ENCODE data around the gene RERE.

RERE gene

GRCh38 chr1:8497210-8497819 lies 320.1 kb downstream of the RERE start:
- no peak for DNase-seq

- no peak for DNase-seq
Observed at GRCh38 chr1:8496473-8496872, 321.0 kb downstream of the RERE start.

GRCh38 chr1:8495928-8496401 lies 321.5 kb downstream of the RERE start:
- peak; percentile 37 for DNase-seq

GRCh38 chr1:8494681-8495080 lies 322.8 kb downstream of the RERE start:
- no peak for DNase-seq

GRCh38 chr1:8493916-8494540 lies 323.4 kb downstream of the RERE start:
- DNase-seq, result no peak

- no peak for DNase-seq
Observed at GRCh38 chr1:8487249-8487648, 330.2 kb downstream of the RERE start.

- no peak for DNase-seq
Observed at GRCh38 chr1:8486047-8486446, 331.4 kb downstream of the RERE start.

- DNase-seq, result no peak
Observed at GRCh38 chr1:8483586-8483985, 333.9 kb downstream of the RERE start.

- no peak for DNase-seq
Observed at GRCh38 chr1:8482979-8483381, 334.5 kb downstream of the RERE start.

GRCh38 chr1:8481650-8482380 lies 335.6 kb downstream of the RERE start:
- no peak for DNase-seq

GRCh38 chr1:8478566-8478965 lies 338.9 kb downstream of the RERE start:
- DNase-seq, result no peak

GRCh38 chr1:8477983-8478362 lies 339.5 kb downstream of the RERE start:
- DNase-seq, result no peak

GRCh38 chr1:8477166-8477982 lies 340.1 kb downstream of the RERE start:
- peak; percentile 31 for DNase-seq

GRCh38 chr1:8476006-8476405 lies 341.4 kb downstream of the RERE start:
- no peak for DNase-seq

GRCh38 chr1:8474369-8474768 lies 343.1 kb downstream of the RERE start:
- no peak for DNase-seq

- no peak for DNase-seq
Observed at GRCh38 chr1:8473891-8474300, 343.5 kb downstream of the RERE start.

- DNase-seq, result no peak
Observed at GRCh38 chr1:8473121-8473875, 344.1 kb downstream of the RERE start.

- DNase-seq, result peak; percentile 28
Observed at GRCh38 chr1:8472668-8473067, 344.8 kb downstream of the RERE start.

GRCh38 chr1:8471451-8471850 lies 346.0 kb downstream of the RERE start:
- no peak for DNase-seq

GRCh38 chr1:8468751-8469150 lies 348.7 kb downstream of the RERE start:
- DNase-seq, result no peak

GRCh38 chr1:8467308-8467707 lies 350.1 kb downstream of the RERE start:
- no peak for DNase-seq

GRCh38 chr1:8465692-8466091 lies 351.7 kb downstream of the RERE start:
- no peak for DNase-seq

- DNase-seq, result no peak
Observed at GRCh38 chr1:8465013-8465412, 352.4 kb downstream of the RERE start.
